ENCODE data around the gene MRPL32. TPM values are rescaled to one million over a fixed set of nuclear protein-coding genes. Genes with fewer than 3 reads are reported as not detected.

MRPL32 gene
- total RNA-seq, 1 experiment from 2014 or later: 47.5 TPM

DNA sequence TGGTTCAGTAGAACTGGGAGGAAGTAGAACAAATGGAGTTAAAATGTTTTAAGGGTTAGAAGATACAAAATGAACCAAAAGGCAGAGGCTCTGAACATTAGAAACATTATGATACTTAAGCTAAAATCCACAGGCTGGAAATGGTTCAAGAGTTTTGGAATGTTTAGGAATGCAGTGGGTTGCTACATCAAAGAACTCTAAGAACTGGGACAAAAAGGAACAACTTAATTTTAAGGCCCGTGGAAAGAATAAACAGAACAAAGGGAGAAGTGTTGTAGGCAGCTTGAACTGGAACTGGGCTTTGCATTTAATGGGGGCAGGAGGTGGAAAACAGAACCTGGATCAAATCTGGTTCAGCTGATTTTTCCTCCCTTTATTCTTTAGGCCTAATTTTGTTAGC is 16.8 kb upstream of the MRPL32 start:
- Histone ChIP-seq H4K20me1 (ENCODE audit: insufficient read depth) (no peaks in the 10 kb centered on the region), H3K27me3 (ENCODE audit: insufficient read depth, low read length) (no peaks in the 10 kb centered on the region), H3K79me2 (ENCODE audit: insufficient read depth, low read length) (peaks cover 4% of the 10 kb centered on the region; the same call in 1 of the 2 replicates), H3K4me2 (ENCODE audit: low read length) (no peak overlapping the region), H3K4me1 (ENCODE audit: control insufficient read depth in 1 of 2, insufficient read depth in 2 of 2, low read length in 2 of 2) (peaks cover 0 to 17% of the 10 kb centered on the region in 2 experiments; a peak in 2 of 4 replicates), H2AFZ (ENCODE audit: low read depth, low read length, poor library complexity, severe bottlenecking) (no peak overlapping the region), H3K9me3 (ENCODE audit: control insufficient read depth in 1 of 2, insufficient read depth in 1 of 2, low read depth in 1 of 2, low read length in 2 of 2) (no peaks in the 10 kb centered on the region), H3K36me3 (ENCODE audit: control insufficient read depth in 1 of 2, insufficient read depth in 2 of 2, low read length in 2 of 2) (peaks cover 24 to 35% of the 10 kb centered on the region in 2 experiments), H3K27ac (ENCODE audit: low read depth, low read length) (no peak overlapping the region), H3K9ac (ENCODE audit: low read length) (no peak overlapping the region), H3K4me3 (replicated peaks in 1 of 2; ENCODE audit: low read depth in 1 of 2, low read length in 2 of 2) (no peak overlapping the region), H3K9me2 (ENCODE audit: insufficient read depth) (no peaks in the 10 kb centered on the region)
- BruUV-seq (replicated peaks): no TSS peak
- intact Hi-C loops (cut with micrococcal nuclease): no loop called here
- POLR2A ChIA-PET: interaction anchor here (0.6 kb wide), 1 partner anchor 9 kb away, joined by 3 read pairs; no protein-coding TSS in a partner anchor
- RAD21 ChIA-PET (ENCODE audit: low non-redundant PET in 1 of 2, low total read pairs in 2 of 2, uncharacterized antibody in 2 of 2, unreplicated experiment in 2 of 2): no interaction called here
- ATAC-seq (no peak), DNase-seq (ENCODE audit: low read depth, low spot score) (no peak)
- no peak for TF ChIP-seq FOSL1 (IDR thresholded peaks at IDR 0.05; ENCODE audit: low read depth)
- no peak for TF ChIP-seq ELF1 (IDR thresholded peaks at IDR 0.05; ENCODE audit: borderline replicate concordance, low read depth)
- TF ChIP-seq, protein P1, sequence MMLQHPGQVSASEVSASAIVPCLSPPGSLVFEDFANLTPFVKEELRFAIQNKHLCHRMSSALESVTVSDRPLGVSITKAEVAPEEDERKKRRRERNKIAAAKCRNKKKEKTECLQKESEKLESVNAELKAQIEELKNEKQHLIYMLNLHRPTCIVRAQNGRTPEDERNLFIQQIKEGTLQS (IDR thresholded peaks at IDR 0.05): no peak
- TF ChIP-seq EZH2 (IDR thresholded peaks at IDR 0.05): no peak
- TF ChIP-seq, protein P2, sequence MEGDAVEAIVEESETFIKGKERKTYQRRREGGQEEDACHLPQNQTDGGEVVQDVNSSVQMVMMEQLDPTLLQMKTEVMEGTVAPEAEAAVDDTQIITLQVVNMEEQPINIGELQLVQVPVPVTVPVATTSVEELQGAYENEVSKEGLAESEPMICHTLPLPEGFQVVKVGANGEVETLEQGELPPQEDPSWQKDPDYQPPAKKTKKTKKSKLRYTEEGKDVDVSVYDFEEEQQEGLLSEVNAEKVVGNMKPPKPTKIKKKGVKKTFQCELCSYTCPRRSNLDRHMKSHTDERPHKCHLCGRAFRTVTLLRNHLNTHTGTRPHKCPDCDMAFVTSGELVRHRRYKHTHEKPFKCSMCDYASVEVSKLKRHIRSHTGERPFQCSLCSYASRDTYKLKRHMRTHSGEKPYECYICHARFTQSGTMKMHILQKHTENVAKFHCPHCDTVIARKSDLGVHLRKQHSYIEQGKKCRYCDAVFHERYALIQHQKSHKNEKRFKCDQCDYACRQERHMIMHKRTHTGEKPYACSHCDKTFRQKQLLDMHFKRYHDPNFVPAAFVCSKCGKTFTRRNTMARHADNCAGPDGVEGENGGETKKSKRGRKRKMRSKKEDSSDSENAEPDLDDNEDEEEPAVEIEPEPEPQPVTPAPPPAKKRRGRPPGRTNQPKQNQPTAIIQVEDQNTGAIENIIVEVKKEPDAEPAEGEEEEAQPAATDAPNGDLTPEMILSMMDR (IDR thresholded peaks at IDR 0.05 in 2 of 3, conservative IDR thresholded peaks at IDR 0.05 in 1 of 3; ENCODE audit: borderline replicate concordance in 1 of 3, insufficient read depth in 1 of 3, low read depth in 2 of 3, low read length in 2 of 3): no peak
- no peak for TF ChIP-seq SRF (IDR thresholded peaks at IDR 0.05; ENCODE audit: low read depth)
- TF ChIP-seq EZH2phosphoT487 (IDR thresholded peaks at IDR 0.05; ENCODE audit: borderline replicate concordance): no peak
- TF ChIP-seq POLR2AphosphoS5 (IDR thresholded peaks at IDR 0.05; ENCODE audit: low read depth, low read length): no peak
- TF ChIP-seq, protein P3, sequence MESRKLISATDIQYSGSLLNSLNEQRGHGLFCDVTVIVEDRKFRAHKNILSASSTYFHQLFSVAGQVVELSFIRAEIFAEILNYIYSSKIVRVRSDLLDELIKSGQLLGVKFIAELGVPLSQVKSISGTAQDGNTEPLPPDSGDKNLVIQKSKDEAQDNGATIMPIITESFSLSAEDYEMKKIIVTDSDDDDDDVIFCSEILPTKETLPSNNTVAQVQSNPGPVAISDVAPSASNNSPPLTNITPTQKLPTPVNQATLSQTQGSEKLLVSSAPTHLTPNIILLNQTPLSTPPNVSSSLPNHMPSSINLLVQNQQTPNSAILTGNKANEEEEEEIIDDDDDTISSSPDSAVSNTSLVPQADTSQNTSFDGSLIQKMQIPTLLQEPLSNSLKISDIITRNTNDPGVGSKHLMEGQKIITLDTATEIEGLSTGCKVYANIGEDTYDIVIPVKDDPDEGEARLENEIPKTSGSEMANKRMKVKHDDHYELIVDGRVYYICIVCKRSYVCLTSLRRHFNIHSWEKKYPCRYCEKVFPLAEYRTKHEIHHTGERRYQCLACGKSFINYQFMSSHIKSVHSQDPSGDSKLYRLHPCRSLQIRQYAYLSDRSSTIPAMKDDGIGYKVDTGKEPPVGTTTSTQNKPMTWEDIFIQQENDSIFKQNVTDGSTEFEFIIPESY (IDR thresholded peaks at IDR 0.05; ENCODE audit: extremely low read depth, insufficient replicate concordance, low read length): no peak
- CTCF ChIA-PET: no interaction called here

Data from HCT116 (cell line).